ENCODE results near the gene ZNF609.
"Not testable (repeated sequence)": the region's sequence is repeated elsewhere in the genome, so short reads cannot be mapped to it uniquely, and the experiment has no call there.

Gene ZNF609

GRCh38 chr15:64586259-64586870, 126.0 kb downstream of the ZNF609 start:
- TF ChIP-seq, protein P1, sequence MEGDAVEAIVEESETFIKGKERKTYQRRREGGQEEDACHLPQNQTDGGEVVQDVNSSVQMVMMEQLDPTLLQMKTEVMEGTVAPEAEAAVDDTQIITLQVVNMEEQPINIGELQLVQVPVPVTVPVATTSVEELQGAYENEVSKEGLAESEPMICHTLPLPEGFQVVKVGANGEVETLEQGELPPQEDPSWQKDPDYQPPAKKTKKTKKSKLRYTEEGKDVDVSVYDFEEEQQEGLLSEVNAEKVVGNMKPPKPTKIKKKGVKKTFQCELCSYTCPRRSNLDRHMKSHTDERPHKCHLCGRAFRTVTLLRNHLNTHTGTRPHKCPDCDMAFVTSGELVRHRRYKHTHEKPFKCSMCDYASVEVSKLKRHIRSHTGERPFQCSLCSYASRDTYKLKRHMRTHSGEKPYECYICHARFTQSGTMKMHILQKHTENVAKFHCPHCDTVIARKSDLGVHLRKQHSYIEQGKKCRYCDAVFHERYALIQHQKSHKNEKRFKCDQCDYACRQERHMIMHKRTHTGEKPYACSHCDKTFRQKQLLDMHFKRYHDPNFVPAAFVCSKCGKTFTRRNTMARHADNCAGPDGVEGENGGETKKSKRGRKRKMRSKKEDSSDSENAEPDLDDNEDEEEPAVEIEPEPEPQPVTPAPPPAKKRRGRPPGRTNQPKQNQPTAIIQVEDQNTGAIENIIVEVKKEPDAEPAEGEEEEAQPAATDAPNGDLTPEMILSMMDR (conservative IDR thresholded peaks at IDR 0.05; ENCODE audit: low read depth) = no peak
- no peak overlapping the region for H3K27ac ChIP-seq
- POLR2A ChIA-PET (ENCODE audit: low non-redundant PET) = no interaction called here
- DNase-seq (ENCODE audit: low spot score) = no peak
- CTCF ChIA-PET = interaction anchor here (1.0 kb wide), 1 partner anchor 10 kb away, joined by 3 read pairs; no protein-coding TSS in a partner anchor

GRCh38 chr15:64586984-64587383, 126.6 kb downstream of the ZNF609 start:
- POLR2A ChIA-PET (ENCODE audit: low non-redundant PET) = no interaction called here
- no peak overlapping the region for H3K27ac ChIP-seq
- no peak for DNase-seq (ENCODE audit: low spot score)

GRCh38 chr15:64589435-64590084, 129.2 kb downstream of the ZNF609 start:
- POLR2A ChIA-PET (ENCODE audit: low non-redundant PET) = no interaction called here
- CTCF ChIA-PET = no interaction called here
- DNase-seq (ENCODE audit: low spot score) = no peak
- no peak overlapping the region for H3K27ac ChIP-seq
- TF ChIP-seq, protein P1 (conservative IDR thresholded peaks at IDR 0.05; ENCODE audit: low read depth) = no peak

More at GRCh38 chr15:64586984-64587383, 126.6 kb downstream of the ZNF609 start:
- CTCF ChIA-PET = no interaction called here
- TF ChIP-seq, protein P1 (conservative IDR thresholded peaks at IDR 0.05; ENCODE audit: low read depth) = no peak

GRCh38 chr15:64592845-64593244, 132.5 kb downstream of the ZNF609 start:
- DNase-seq (ENCODE audit: low spot score); POLR2A ChIA-PET (ENCODE audit: low non-redundant PET); CTCF ChIA-PET; H3K27ac ChIP-seq: not testable (repeated sequence)

GRCh38 chr15:64596701-64597476, 136.5 kb downstream of the ZNF609 start:
- TF ChIP-seq, protein P1 (conservative IDR thresholded peaks at IDR 0.05; ENCODE audit: low read depth) = no peak
- H3K27ac ChIP-seq = no peak overlapping the region
- ChIA-PET CTCF (interaction anchor here (0.9 kb wide), 1 partner anchor 11 kb away, joined by 3 read pairs; no protein-coding TSS in a partner anchor), POLR2A (ENCODE audit: low non-redundant PET) (no interaction called here)
- no peak for DNase-seq (ENCODE audit: low spot score)

GRCh38 chr15:64597477-64597822, 137.1 kb downstream of the ZNF609 start:
- CTCF ChIA-PET = no interaction called here
- TF ChIP-seq, protein P1 (conservative IDR thresholded peaks at IDR 0.05; ENCODE audit: low read depth) = no peak
- POLR2A ChIA-PET (ENCODE audit: low non-redundant PET) = no interaction called here
- H3K27ac ChIP-seq = no peak overlapping the region
- no peak for DNase-seq (ENCODE audit: low spot score)

- CTCF ChIA-PET = interaction anchor here (0.6 kb wide), 1 partner anchor 186 kb away, joined by 5 read pairs; no protein-coding TSS in a partner anchor
Observed at GRCh38 chr15:64599226-64599625, 138.8 kb downstream of the ZNF609 start.

More at GRCh38 chr15:64599226-64599625, 138.8 kb downstream of the ZNF609 start:
- POLR2A ChIA-PET (ENCODE audit: low non-redundant PET) = no interaction called here
- no peak for DNase-seq (ENCODE audit: low spot score)
- TF ChIP-seq, protein P1 (conservative IDR thresholded peaks at IDR 0.05; ENCODE audit: low read depth) = no peak
- H3K27ac ChIP-seq = no peak overlapping the region

Measured in RWPE1 (cell line).